ENCODE results near the gene SIPA1L2.

SIPA1L2 gene

GRCh38 chr1:232590744-232591082 lies 39.2 kb downstream of the SIPA1L2 start:
- no peak overlapping the region for H3K9ac ChIP-seq (ENCODE audit: low read length)
- H3K27ac ChIP-seq (ENCODE audit: low read depth, low read length): no peak overlapping the region
- H3K27me3 ChIP-seq (ENCODE audit: control insufficient read depth, insufficient read depth, low read length): no peaks in the 10 kb centered on the region
- no peak overlapping the region for H3K4me3 ChIP-seq (ENCODE audit: low read length)
- H3K36me3 ChIP-seq (ENCODE audit: control insufficient read depth, insufficient read depth, low read length): no peaks in the 10 kb centered on the region
- H3K4me1 ChIP-seq (ENCODE audit: control insufficient read depth, insufficient read depth, low read length): no peaks in the 10 kb centered on the region

GRCh38 chr1:232589812-232590743 lies 39.9 kb downstream of the SIPA1L2 start:
- no peaks in the 10 kb centered on the region for H3K27me3 ChIP-seq (ENCODE audit: control insufficient read depth, insufficient read depth, low read length)
- no peak overlapping the region for H3K9ac ChIP-seq (ENCODE audit: low read length)
- H3K36me3 ChIP-seq (ENCODE audit: control insufficient read depth, insufficient read depth, low read length): no peaks in the 10 kb centered on the region
- no peak overlapping the region for H3K27ac ChIP-seq (ENCODE audit: low read depth, low read length)
- no peak overlapping the region for H3K4me3 ChIP-seq (ENCODE audit: low read length)
- H3K4me1 ChIP-seq (ENCODE audit: control insufficient read depth, insufficient read depth, low read length): no peaks in the 10 kb centered on the region

GRCh38 chr1:232589111-232589811 lies 40.7 kb downstream of the SIPA1L2 start:
- Histone ChIP-seq H3K36me3 (ENCODE audit: control insufficient read depth, insufficient read depth, low read length) (no peaks in the 10 kb centered on the region), H3K27ac (ENCODE audit: low read depth, low read length) (no peak overlapping the region), H3K9ac (ENCODE audit: low read length) (no peak overlapping the region), H3K27me3 (ENCODE audit: control insufficient read depth, insufficient read depth, low read length) (no peaks in the 10 kb centered on the region), H3K4me1 (ENCODE audit: control insufficient read depth, insufficient read depth, low read length) (no peaks in the 10 kb centered on the region), H3K4me3 (ENCODE audit: low read length) (no peak overlapping the region)

GRCh38 chr1:232587141-232588008 lies 42.6 kb downstream of the SIPA1L2 start:
- Histone ChIP-seq H3K9ac (ENCODE audit: low read length) (no peak overlapping the region), H3K27ac (ENCODE audit: low read depth, low read length) (no peak overlapping the region), H3K4me3 (ENCODE audit: low read length) (no peak overlapping the region), H3K4me1 (ENCODE audit: control insufficient read depth, insufficient read depth, low read length) (no peaks in the 10 kb centered on the region), H3K27me3 (ENCODE audit: control insufficient read depth, insufficient read depth, low read length) (no peaks in the 10 kb centered on the region), H3K36me3 (ENCODE audit: control insufficient read depth, insufficient read depth, low read length) (no peaks in the 10 kb centered on the region)

GRCh38 chr1:232586679-232587078 lies 43.3 kb downstream of the SIPA1L2 start:
- Histone ChIP-seq H3K9ac (ENCODE audit: low read length) (no peak overlapping the region), H3K27me3 (ENCODE audit: control insufficient read depth, insufficient read depth, low read length) (no peaks in the 10 kb centered on the region), H3K4me3 (ENCODE audit: low read length) (no peak overlapping the region), H3K27ac (ENCODE audit: low read depth, low read length) (no peak overlapping the region), H3K4me1 (ENCODE audit: control insufficient read depth, insufficient read depth, low read length) (no peaks in the 10 kb centered on the region), H3K36me3 (ENCODE audit: control insufficient read depth, insufficient read depth, low read length) (no peaks in the 10 kb centered on the region)

GRCh38 chr1:232585486-232585885 lies 44.4 kb downstream of the SIPA1L2 start:
- Histone ChIP-seq H3K9ac (ENCODE audit: low read length) (no peak overlapping the region), H3K27me3 (ENCODE audit: control insufficient read depth, insufficient read depth, low read length) (no peaks in the 10 kb centered on the region), H3K27ac (ENCODE audit: low read depth, low read length) (no peak overlapping the region), H3K4me3 (ENCODE audit: low read length) (no peak overlapping the region), H3K36me3 (ENCODE audit: control insufficient read depth, insufficient read depth, low read length) (no peaks in the 10 kb centered on the region), H3K4me1 (ENCODE audit: control insufficient read depth, insufficient read depth, low read length) (no peaks in the 10 kb centered on the region)

GRCh38 chr1:232581932-232582331 lies 48.0 kb downstream of the SIPA1L2 start:
- no peaks in the 10 kb centered on the region for H3K27me3 ChIP-seq (ENCODE audit: control insufficient read depth, insufficient read depth, low read length)
- H3K4me3 ChIP-seq (ENCODE audit: low read length): no peak overlapping the region
- H3K36me3 ChIP-seq (ENCODE audit: control insufficient read depth, insufficient read depth, low read length): no peaks in the 10 kb centered on the region
- H3K4me1 ChIP-seq (ENCODE audit: control insufficient read depth, insufficient read depth, low read length): peaks cover 11% of the 10 kb centered on the region
- H3K27ac ChIP-seq (ENCODE audit: low read depth, low read length): no peak overlapping the region
- H3K9ac ChIP-seq (ENCODE audit: low read length): no peak overlapping the region
